COLO668 (cell line): ENCODE measurements around the gene TAC3.
"Not testable (repeated sequence)": the region's sequence is repeated elsewhere in the genome, so short reads cannot be mapped to it uniquely, and the experiment has no call there.

Experiments used
- DNase-seq: peaks from one replicate; lab custom pipeline; 2025; ENCODE audit not compliant: unreplicated experiment; lab: John Stamatoyannopoulos, UW

TAC3 gene

GRCh38 chr12:57039016-57039798, 22.9 kb upstream of the TAC3 start:
- DNase-seq = no peak

GRCh38 chr12:57037264-57037663, 20.9 kb upstream of the TAC3 start:
- no peak for DNase-seq

- DNase-seq = no peak
Observed at GRCh38 chr12:57033431-57033830, 17.1 kb upstream of the TAC3 start.

DNA sequence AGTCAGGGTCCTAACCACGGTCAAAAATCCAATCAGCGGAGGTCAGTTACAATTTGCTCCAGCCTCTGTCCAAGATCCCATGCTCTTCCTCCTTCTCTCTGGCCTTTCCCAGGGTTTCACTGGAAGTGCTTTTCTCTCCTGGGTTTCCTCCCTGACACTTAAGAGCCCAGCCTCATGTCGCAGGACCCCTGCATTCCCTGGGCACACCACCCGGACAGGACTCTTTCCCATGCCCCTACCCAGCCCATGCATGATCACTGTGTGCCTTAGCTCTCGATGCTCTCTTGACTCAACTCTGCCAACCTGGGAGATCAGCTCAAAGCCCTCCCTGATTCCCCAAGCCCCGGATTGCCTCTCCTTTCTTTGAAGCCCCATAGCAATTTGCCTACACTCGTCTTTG, 15.5 kb upstream of the TAC3 start:
- DNase-seq = no peak

DNA sequence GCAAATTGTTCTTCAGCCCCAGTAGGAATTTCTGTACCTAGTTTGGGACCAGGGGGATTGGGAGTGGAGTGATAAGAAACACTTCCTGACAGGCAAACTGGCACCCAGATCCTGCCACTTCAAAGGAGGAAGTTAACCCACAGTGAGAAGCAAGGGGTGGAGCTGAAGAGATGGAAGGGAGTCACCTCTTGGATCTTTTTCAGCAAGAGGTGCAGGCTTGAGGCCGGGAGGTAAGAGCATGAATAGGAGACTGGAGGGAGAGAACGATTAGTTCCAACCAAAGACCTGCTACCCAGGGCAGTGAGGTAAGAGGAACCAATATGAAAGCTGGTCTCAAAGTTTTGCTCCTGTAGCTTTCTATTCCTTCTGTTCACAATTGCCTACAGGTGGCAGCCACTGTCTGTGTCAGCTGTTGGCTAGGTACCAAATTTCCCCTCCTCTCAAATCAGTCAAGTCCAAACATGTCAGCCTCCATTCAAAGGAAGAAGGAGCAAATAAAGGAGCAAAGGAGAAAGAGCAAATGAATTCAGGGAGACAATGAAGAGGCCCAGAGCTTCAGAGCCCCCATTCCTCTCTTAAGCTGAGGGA, 14.9 kb upstream of the TAC3 start:
- peak; percentile 3 for DNase-seq

DNA sequence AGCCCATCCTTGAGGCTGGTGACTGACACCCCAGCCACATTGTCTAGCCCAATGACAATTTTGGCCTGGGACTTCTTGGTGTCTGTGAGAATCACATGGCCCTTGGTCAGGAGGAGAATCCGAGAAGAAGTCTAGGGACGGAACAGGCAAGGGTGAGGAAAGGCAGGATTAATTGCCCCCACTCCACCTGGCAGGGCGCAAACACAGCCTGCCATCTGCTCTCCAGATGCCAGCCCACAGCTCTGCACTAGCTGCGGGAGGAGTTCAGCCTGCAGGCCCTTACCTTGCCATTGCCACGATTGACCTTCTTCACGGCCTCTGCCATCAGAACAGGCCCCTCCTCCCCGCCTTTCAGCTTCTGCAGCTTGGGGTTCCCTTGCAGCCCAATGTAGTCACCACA, 13.1 kb upstream of the TAC3 start:
- DNase-seq = no peak

DNA sequence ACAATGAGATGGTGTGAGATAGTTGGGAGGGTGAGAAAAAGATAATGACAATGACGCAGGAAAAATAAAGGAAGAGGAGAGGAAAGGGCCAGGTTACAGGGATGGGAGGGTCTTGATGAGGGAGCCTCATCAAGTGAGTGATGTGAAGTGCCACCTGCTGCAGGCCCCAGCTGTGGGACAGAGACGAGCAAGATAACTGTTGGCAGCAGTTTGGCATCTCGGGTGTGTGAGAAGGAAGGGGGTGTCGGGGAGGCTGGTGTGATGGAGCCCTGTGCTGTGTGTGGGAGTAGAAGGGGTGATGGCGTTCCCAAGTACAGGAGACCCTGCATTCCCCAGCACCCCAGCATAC, 11.4 kb upstream of the TAC3 start:
- DNase-seq = no peak

DNA sequence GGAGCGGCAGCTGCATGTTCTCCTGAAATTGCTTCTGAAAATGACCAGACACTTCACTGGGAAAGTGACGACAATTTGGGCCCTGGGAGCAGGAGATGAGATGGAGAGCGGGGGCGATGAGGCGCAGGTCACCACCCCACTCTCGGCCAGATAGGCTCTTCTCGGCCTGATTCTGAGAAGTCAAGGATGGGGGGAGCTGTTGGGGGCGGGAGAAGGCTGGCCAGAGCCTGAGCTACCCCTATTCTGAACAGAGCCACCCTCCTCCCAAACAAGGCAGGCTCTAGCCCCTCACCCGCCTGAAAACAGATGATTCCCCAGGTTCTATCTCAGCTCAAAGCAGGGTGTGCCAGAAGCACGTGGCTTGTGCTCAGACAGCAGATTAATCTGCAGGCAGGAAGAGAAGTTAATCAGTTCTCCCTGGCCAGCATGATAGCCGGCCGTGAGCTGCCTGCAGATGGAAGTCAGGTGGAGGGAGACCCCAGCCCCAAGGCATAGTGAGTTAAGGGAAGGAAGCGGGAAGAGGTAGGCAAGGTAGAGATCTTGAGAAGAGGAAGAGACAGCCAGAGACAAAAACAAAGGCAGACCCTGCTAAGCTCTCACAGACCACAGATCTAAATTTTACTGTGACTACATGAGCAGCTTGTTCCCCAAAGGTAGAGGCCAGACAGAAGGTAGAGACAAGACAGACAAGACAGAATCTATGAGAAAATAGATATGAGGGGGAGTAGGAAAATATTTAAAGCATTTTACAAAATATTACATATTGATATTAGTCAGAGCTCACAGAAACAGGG, 10.9 kb upstream of the TAC3 start:
- no peak for DNase-seq

- DNase-seq = no peak
Observed at GRCh38 chr12:57025196-57025595, 8.9 kb upstream of the TAC3 start.

DNA sequence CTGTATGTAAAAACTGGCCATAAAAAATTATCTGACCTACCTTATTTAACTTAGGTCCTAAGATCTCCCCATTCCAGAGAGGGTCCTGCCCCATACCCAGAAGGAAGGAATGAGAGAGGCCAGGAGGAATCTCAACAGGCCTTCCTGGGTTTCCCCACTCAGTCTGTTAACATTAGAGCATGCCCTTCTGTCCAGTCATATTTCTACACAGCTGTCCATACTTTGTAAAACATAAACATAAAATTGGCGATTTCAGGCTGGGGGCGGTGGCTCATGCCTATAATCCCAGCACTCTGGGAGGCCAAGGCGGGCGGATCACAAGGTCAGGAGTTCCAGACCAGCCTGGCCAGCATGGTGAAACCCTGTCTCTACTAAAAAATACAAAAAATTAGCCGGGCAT, 6.0 kb upstream of the TAC3 start:
- DNase-seq = not testable (repeated sequence)

DNA sequence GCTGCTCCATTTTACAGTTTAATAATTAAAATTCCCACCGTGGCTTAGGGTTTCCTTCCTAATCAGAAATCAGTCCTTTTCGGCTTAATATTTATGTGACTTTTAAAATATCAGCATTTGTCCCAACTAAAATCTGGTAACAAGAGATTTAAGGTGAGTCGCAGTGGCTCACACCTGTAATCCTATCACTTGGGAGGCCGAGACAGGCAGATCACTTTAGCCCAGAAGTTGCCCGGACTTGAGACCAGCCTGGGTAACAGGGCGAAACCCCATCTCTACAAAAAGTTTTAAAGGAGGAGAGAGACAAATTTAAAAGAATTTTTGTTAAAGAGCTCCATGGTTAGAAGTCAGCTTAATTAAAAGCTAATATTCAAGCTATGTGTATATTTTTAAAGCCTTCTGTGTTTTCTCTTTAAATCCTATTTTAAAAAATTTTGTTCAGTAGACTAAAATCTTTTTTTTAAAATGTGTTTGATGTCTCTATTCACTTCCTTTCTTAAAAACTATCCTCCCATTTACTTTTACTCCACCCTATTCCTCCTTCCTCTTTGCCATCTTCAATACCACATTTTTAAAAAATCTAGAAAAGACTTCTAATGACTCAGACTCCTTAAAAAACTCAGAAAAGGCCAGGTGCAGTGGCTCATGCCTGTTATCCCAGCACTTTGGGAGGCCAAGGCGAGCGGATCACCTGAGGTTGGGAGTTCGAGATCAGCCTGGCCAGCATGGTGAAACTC, 3.8 kb upstream of the TAC3 start:
- DNase-seq = no peak

DNA sequence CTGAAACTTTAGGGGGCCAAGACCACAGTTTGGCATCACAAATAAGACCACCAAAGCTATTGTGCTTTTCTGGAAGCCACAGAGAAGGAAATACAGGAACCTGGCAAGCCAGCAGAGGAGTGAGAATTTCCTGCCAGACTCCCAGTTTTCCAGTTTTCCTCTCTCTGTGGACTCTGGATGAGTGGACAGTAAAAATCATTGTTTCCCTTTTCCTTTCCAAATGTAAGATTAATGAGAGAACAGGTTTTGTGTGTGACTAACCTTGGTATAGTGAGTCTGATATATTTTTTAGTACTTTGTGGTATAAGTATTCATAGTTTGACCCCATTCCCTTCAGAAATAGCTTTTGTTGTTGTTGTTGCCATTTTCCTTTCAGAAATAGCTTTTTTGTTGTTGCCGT, 2.6 kb upstream of the TAC3 start:
- DNase-seq = no peak

DNA sequence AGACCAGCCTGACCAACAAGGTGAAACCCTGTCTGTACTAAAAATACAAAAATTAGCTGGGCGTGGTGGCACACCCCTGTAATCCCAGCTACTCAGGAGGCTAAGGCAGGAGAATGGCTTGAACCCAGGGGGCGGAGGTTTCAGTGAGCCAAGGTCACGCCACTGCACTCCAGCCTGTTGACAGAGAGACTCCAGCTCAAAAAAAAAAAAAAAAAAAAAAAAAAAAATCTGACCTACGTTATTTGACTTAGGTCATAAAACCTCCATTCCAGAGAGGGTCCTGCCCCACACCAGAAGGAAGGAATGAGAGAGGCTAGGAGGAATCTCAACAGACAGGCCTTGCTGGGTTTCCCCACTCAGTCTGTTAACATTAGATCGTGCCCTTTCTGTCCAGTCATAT, 2.0 kb upstream of the TAC3 start:
- DNase-seq = not testable (repeated sequence)

GRCh38 chr12:57012600-57013465, 3.5 kb downstream of the TAC3 start:
- no peak for DNase-seq

DNA sequence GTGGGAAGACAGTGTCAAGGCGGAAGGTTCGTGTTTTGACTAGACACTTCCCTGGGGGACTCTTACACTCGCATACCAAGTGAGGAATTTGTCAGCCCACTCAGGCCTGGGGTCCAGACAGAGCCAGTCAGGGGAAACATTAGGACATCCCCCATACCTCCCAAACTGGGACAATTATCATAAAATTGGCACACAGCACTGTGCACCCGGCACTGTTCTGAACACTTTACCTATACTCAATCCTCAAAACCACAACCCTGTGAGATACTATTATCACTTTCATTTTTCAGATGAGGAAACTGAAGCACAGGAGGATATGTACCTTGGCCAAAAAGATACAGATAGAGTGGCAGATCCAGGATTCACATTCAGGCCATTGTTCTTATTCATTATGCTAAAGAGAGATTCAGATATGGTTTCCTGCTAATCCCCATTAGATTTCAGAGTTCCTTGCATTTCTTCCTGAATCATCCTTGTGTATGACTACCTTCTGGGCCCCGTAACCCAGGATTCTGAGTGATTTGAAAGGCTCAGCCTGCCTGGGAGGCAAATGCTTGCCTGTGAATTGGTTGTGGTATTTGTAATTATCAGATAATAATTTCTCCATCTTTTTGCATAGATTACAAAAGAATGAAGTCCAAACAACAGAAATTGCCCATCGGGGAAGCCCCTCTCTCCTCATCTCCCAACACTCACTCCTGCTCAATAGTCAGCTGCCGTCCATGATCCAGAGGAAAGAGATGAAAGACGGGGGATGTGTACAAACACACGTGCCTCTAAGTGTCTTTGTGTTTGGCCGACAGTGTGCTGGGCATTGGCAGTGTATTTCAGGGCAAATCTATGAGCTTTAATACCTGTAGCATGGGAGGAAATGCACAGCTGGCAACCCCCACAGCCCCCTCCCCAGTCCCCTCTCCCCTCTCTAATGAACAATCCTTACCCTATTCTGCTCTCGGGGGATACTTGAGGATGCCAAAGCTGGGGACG, 4.6 kb downstream of the TAC3 start:
- no peak for DNase-seq

DNA sequence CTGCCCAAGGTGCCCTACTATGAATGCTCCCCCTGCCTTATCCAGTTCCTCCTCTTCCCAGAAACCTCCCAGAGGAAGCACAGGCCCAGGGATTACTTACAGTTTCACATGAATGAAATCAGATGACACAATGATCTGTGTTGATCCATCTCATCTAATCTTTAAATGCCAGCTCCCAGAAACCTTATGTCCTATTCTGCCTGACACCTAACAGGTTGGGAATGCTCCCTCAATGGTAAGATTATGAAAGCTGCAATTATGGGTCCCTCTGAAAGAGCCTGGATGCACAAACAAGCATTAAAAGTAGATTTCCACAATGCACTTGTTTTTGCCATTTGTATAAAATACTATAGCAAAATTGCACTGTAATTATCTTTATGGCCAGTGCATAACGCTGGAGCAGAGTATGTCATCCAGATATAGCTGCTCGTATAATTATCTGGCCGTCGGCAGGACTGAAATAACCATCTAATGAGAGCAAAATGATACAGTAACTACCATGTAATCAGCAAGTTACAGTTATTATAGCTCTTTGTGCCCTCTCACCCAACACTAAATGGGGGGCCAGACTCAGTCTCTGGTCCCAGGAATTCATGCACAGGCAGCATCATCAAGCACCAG, 5.6 kb downstream of the TAC3 start:
- no peak for DNase-seq

GRCh38 chr12:57009949-57010626, 6.2 kb downstream of the TAC3 start:
- no peak for DNase-seq

- no peak for DNase-seq
Observed at GRCh38 chr12:57008178-57008577, 8.2 kb downstream of the TAC3 start.
